ENCODE measurements around the gene CDHR2.
"Not testable (repeated sequence)": the region's sequence is repeated elsewhere in the genome, so short reads cannot be mapped to it uniquely, and the experiment has no call there.

The CDHR2 gene

DNA sequence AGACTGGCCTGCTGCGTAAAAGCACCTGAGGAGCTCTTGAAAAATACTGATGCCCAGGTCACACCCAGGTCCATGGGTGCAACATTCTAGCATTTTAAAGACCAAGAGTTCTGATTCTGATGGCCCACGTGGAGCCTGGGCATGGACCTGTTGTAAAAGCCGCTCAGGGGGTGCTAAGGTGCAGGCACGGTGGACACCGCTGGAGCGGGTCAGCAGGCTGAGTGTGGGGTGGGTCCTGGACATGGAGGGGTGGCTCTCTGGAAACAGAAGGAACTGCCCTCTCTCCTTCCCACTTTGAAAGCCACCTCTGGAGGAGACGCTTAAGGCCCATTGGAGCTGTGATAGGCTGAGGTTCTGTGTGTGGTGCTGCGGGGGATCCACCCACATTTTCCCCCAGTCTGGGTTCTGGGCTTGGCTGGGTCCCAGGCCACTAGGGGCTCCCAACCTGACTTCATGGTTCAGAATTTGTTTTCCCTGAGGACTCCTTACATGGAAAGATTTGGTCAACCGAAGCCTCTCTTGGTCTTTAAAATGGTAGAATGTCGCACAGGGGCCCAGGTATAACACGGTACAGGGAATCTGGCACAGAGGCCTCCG lies 44.2 kb downstream of the CDHR2 start:
- Histone ChIP-seq H3K27ac (ENCODE audit: low read length) (no peak overlapping the region), H3K4me1 (ENCODE audit: control insufficient read depth, low read depth, low read length) (no peaks in the 10 kb centered on the region), H3K27me3 (ENCODE audit: control insufficient read depth, insufficient read depth, low read length) (no peaks in the 10 kb centered on the region), H3K36me3 (ENCODE audit: control insufficient read depth, low read depth, low read length) (no peaks in the 10 kb centered on the region), H3K4me3 (ENCODE audit: low read length) (no peak overlapping the region), H3K9ac (ENCODE audit: low read length) (no peak overlapping the region), H3K9me3 (ENCODE audit: control insufficient read depth, low read depth, low read length) (no peaks in the 10 kb centered on the region)

DNA sequence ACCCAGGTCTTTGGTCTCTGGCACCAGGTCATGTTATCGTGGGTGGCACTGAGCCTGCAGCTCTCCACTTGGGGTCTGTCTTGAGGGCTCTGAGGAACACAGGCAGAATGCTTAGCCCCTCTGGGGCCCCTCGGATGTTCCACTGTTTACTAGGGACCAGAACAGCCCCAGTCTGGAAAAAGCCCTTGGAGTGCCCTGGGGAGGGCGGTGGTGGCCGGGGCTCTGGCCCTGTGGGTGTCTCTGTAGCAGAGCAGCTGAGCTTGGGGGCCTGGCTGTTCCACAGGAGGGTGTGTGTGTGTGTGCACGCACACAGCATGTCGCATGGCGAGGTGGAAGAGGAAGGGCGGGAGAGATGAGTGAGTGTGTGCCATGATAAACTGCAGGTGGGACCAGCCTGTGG lies 45.4 kb downstream of the CDHR2 start:
- Histone ChIP-seq H3K27ac (ENCODE audit: low read length) (no peak overlapping the region), H3K9me3 (ENCODE audit: control insufficient read depth, low read depth, low read length) (no peaks in the 10 kb centered on the region), H3K36me3 (ENCODE audit: control insufficient read depth, low read depth, low read length) (no peaks in the 10 kb centered on the region), H3K4me1 (ENCODE audit: control insufficient read depth, low read depth, low read length) (no peaks in the 10 kb centered on the region), H3K9ac (ENCODE audit: low read length) (no peak overlapping the region), H3K4me3 (ENCODE audit: low read length) (no peak overlapping the region), H3K27me3 (ENCODE audit: control insufficient read depth, insufficient read depth, low read length) (no peaks in the 10 kb centered on the region)

DNA sequence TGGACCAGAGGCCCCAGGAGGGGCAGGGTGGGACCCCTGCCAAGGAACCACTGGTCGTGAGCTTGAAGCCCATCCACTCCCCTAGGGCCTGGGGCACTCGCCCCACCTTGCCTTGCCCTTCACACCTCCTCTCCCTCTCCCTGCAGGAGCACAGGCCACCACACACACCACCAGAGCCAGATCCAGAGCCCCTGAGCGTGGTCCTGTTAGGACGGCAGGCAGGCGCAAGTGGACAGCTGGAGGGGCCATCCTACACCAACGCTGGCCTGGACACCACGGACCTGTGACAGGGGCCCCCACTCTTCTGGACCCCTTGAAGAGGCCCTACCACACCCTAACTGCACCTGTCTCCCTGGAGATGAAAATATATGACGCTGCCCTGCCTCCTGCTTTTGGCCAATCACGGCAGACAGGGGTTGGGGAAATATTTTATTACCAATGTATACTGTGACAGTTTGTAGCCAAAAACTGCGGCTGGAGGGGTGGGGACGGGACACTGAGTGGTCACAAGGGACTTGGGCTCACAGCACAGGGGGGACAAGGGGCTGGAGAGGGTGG lies 46.3 kb downstream of the CDHR2 start:
- Histone ChIP-seq H3K9me3 (ENCODE audit: control insufficient read depth, low read depth, low read length) (no peaks in the 10 kb centered on the region), H3K4me3 (ENCODE audit: low read length) (no peak overlapping the region), H3K27ac (ENCODE audit: low read length) (no peak overlapping the region), H3K9ac (ENCODE audit: low read length) (no peak overlapping the region), H3K27me3 (ENCODE audit: control insufficient read depth, insufficient read depth, low read length) (no peaks in the 10 kb centered on the region), H3K4me1 (ENCODE audit: control insufficient read depth, low read depth, low read length) (no peaks in the 10 kb centered on the region), H3K36me3 (ENCODE audit: control insufficient read depth, low read depth, low read length) (no peaks in the 10 kb centered on the region)

DNA sequence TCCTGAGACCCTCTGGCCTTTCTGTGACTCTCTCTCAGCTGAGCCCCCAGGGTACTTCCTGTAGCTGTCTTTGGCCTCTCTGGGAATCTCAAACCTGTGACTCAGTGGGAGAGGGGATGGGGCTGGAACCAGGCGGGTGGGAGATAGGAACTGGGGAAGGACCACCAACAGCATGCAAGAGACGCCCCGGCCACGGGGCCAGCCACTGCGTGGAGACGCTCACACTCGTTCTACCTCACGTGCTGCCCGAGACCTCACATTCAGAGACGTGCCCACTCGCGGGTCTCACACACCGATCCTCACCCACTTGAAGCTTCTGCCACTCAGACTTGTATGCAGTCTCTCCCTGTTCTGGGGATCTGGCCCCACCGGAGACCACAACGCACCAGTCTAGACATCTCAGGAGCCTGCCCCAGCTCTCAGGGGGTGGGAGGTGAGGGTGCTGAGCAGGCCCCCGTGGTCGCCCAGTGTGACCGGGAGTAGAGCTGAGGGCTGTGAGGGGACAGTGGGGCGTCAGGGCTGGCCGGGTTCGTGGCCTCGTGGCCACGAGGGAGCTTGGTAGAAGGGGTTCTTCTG lies 47.0 kb downstream of the CDHR2 start:
- Histone ChIP-seq H3K27me3 (ENCODE audit: control insufficient read depth, insufficient read depth, low read length) (no peaks in the 10 kb centered on the region), H3K4me3 (ENCODE audit: low read length) (no peak overlapping the region), H3K36me3 (ENCODE audit: control insufficient read depth, low read depth, low read length) (no peaks in the 10 kb centered on the region), H3K4me1 (ENCODE audit: control insufficient read depth, low read depth, low read length) (no peaks in the 10 kb centered on the region), H3K9me3 (ENCODE audit: control insufficient read depth, low read depth, low read length) (no peaks in the 10 kb centered on the region), H3K9ac (ENCODE audit: low read length) (no peak overlapping the region), H3K27ac (ENCODE audit: low read length) (no peak overlapping the region)

DNA sequence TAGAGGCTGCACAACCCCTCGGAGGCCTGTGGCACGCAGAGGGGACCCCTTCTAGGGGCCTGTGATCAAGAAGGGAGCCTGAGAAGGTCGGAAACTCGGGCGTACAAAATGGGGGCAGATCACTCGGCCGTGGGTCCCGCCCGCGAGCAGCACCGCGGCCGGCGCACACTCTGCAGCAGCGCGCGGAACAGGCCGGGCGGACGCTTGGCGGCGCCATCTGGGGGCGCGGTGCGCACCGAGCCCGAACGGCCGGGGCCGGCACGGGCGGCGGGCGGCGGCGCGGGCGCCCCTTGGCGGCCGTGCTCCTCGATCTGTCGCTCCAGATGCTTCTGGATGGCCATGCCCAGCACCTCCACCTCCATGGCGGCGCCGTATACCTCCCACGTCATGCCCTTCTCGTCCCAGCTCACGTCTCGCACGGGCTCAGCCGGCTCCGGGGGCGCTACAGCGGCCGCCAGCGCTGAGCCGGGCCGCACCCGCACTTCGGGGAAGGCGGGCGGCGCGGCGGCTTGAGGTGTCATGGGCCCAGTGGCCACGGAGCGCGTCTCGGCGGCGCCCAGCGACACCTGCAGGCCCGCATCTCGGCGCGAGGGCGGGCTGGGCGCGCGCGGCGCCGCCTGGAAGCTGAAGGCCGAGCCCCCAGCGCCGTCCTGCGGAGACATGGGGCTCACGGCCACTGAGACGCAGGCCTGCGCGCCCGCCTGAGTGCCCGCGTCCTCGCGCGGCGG lies 47.7 kb downstream of the CDHR2 start:
- no peak overlapping the region for H3K4me3 ChIP-seq (ENCODE audit: low read length)
- no peak overlapping the region for H3K9ac ChIP-seq (ENCODE audit: low read length)
- H3K27me3 ChIP-seq (ENCODE audit: control insufficient read depth, insufficient read depth, low read length): no peaks in the 10 kb centered on the region
- no peak overlapping the region for H3K27ac ChIP-seq (ENCODE audit: low read length)
- H3K4me1 ChIP-seq (ENCODE audit: control insufficient read depth, low read depth, low read length): no peaks in the 10 kb centered on the region
- H3K36me3 ChIP-seq (ENCODE audit: control insufficient read depth, low read depth, low read length): no peaks in the 10 kb centered on the region
- H3K9me3 ChIP-seq (ENCODE audit: control insufficient read depth, low read depth, low read length): no peaks in the 10 kb centered on the region

DNA sequence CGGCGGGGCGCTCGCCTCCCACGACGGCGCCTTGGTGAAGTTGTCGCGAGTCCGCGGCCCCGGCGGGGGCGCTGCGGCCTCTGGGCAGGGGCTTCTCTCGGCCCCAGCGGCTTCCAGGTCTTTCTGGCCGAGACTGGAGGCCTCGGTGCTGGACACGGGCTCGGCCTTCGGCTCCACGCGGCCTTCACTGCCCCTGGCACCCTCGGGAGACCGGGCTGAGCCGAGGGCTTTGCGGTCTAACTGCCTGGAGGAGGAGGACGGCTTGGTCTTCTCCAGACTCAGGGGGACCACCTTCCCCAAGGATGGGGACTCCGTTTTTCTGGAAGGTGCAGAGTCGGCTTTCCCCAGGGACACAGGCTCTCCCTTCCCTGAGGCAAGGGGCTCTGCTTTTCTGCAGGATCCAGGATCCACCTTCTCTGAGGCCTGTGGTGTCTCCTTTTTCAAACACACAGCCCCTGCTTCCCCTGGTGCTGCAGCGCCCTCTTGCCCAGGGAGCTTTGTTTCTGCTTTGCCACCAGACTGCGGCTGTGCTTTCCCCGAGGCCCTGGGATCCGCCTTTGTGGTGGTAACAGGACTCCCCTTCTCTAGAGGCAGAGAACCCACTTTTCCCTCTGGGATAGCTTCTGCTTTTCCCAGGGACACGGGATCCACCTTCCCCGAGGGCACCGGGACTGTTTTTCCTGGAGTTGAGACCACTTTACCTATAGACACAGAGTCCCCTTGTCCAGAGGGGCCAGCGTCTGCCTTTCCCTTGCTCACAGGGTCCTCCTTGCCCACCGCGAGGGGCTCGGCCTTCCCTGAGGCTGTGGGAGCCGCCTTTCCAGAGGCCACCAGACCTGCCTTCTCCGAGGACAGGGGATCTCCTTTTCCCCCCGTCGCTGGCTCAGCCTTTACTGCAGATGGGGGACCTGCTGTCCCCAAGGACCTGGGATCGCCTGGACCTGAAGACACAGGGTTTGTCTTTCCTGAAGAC lies 48.6 kb downstream of the CDHR2 start:
- H3K4me3 ChIP-seq (ENCODE audit: low read length): no peak overlapping the region
- no peaks in the 10 kb centered on the region for H3K27me3 ChIP-seq (ENCODE audit: control insufficient read depth, insufficient read depth, low read length)
- H3K4me1 ChIP-seq (ENCODE audit: control insufficient read depth, low read depth, low read length): no peaks in the 10 kb centered on the region
- no peak overlapping the region for H3K27ac ChIP-seq (ENCODE audit: low read length)
- no peak overlapping the region for H3K9ac ChIP-seq (ENCODE audit: low read length)
- no peaks in the 10 kb centered on the region for H3K36me3 ChIP-seq (ENCODE audit: control insufficient read depth, low read depth, low read length)
- no peaks in the 10 kb centered on the region for H3K9me3 ChIP-seq (ENCODE audit: control insufficient read depth, low read depth, low read length)

- not testable (repeated sequence) for H3K9ac ChIP-seq (ENCODE audit: low read length); H3K27ac ChIP-seq (ENCODE audit: low read length); H3K36me3 ChIP-seq (ENCODE audit: control insufficient read depth, low read depth, low read length); H3K9me3 ChIP-seq (ENCODE audit: control insufficient read depth, low read depth, low read length); H3K4me1 ChIP-seq (ENCODE audit: control insufficient read depth, low read depth, low read length); H3K27me3 ChIP-seq (ENCODE audit: control insufficient read depth, insufficient read depth, low read length); H3K4me3 ChIP-seq (ENCODE audit: low read length)
These were observed 50.7 kb downstream of the CDHR2 start for GRCh38 chr5:176599749-176600430.

DNA sequence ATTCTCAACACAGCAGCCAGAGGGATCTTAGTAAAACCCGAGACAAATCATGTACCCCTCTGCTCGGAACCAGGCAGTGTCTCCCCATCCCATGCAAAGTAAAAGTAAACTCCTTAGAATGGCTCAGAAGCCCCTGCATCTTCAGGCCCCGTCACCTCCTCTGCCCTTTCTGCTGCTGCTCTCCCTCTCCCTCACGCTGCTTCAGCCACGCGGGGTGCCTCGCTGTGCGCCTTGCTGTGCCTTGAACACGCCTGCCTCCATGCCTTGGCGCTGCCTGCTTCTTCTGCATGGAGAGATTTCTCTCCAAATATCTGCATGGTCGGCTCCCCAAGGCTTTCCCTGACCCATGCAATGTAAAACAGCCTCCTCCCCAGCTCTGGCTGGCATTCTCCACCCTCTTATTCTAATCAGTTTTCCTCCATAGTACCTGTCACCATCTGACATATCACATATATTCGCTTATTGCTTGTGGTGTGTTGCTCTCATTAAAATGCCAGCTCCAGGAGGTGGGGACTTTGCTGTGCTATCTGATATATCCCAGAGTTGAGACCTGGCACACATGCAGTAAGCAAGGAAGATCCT lies 52.9 kb downstream of the CDHR2 start:
- no peak overlapping the region for H3K9ac ChIP-seq (ENCODE audit: low read length)
- no peaks in the 10 kb centered on the region for H3K27me3 ChIP-seq (ENCODE audit: control insufficient read depth, insufficient read depth, low read length)
- no peaks in the 10 kb centered on the region for H3K4me1 ChIP-seq (ENCODE audit: control insufficient read depth, low read depth, low read length)
- H3K27ac ChIP-seq (ENCODE audit: low read length): no peak overlapping the region
- H3K9me3 ChIP-seq (ENCODE audit: control insufficient read depth, low read depth, low read length): no peaks in the 10 kb centered on the region
- no peak overlapping the region for H3K4me3 ChIP-seq (ENCODE audit: low read length)
- H3K36me3 ChIP-seq (ENCODE audit: control insufficient read depth, low read depth, low read length): no peaks in the 10 kb centered on the region

DNA sequence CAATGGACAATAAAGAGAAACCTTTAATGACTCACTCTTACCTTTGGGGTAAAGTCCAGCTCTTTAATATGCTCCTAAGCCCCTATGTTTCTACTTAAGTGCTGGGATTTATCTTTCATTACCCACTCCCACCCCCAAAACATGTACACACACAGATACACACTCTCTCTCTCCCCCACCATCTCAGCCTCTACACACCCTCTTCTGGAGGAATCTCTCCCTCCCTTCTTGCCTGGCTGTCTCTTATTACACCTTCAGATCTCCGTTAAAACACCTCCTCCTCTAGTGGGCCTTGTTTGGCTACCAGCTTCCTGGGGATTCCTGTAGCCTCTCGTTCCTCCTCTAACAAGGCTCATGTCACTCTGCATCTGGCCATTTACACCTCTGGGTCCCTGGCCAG lies 53.9 kb downstream of the CDHR2 start:
- Histone ChIP-seq H3K4me1 (ENCODE audit: control insufficient read depth, low read depth, low read length) (no peaks in the 10 kb centered on the region), H3K4me3 (ENCODE audit: low read length) (no peak overlapping the region), H3K27me3 (ENCODE audit: control insufficient read depth, insufficient read depth, low read length) (no peaks in the 10 kb centered on the region), H3K9me3 (ENCODE audit: control insufficient read depth, low read depth, low read length) (no peaks in the 10 kb centered on the region), H3K36me3 (ENCODE audit: control insufficient read depth, low read depth, low read length) (no peaks in the 10 kb centered on the region), H3K27ac (ENCODE audit: low read length) (no peak overlapping the region), H3K9ac (ENCODE audit: low read length) (no peak overlapping the region)

DNA sequence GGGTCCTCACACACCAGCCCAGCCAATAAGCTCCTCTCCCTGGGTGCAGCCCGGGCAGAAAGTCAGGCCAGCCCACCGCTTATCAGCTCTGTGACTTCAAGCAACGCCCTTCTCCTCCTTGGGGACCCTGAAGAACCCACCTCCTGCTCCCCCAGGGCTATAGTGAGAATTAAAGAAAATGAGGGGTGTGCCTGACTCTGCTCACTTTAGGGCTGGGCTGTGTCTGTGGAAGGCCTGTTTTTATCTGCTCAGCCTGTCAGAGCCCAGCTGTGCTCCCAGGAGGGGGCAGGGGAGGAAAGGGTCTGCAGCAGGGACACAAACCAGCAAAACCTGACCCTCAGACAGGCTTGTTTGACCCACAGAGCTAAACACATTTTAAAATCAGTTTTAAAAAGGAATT lies 56.9 kb downstream of the CDHR2 start:
- Histone ChIP-seq H3K27ac (ENCODE audit: low read length) (no peak overlapping the region), H3K9ac (ENCODE audit: low read length) (no peak overlapping the region), H3K4me1 (ENCODE audit: control insufficient read depth, low read depth, low read length) (no peaks in the 10 kb centered on the region), H3K36me3 (ENCODE audit: control insufficient read depth, low read depth, low read length) (no peaks in the 10 kb centered on the region), H3K9me3 (ENCODE audit: control insufficient read depth, low read depth, low read length) (no peaks in the 10 kb centered on the region), H3K4me3 (ENCODE audit: low read length) (no peak overlapping the region), H3K27me3 (ENCODE audit: control insufficient read depth, insufficient read depth, low read length) (peaks cover 13% of the 10 kb centered on the region)
